Amygdala (tissue), 56 donors: Measurements from ENCODE around the gene UGDH.
"Not testable (repeated sequence)": the region's sequence is repeated elsewhere in the genome, so short reads cannot be mapped to it uniquely, and the experiment has no call there.

ENCODE experiments used
- DNase-seq, 56 donors: peaks; one replicate each; lab custom pipeline; 2025; lab: John Stamatoyannopoulos, UW

The UGDH gene

DNA sequence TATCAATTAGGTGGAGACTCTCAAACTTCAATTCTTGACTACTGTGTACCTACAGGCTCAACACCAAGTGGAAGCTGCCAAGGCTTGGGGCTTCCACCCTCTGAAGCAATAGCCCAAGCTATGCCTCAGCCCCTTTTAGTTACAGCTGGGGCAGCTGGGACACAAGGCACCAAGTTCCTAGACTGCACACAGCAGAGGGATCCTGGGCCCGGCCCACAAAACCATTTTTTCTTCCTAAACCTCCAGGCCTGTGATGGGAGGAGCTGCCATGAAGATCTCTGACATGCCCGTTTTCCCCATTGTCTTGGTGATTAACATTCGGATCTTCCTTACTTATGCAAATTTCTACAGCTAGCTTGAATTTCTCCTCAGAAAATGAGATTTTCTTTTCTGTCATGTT, 3.4 kb upstream of the UGDH start:
- DNase-seq, result no peak

DNA sequence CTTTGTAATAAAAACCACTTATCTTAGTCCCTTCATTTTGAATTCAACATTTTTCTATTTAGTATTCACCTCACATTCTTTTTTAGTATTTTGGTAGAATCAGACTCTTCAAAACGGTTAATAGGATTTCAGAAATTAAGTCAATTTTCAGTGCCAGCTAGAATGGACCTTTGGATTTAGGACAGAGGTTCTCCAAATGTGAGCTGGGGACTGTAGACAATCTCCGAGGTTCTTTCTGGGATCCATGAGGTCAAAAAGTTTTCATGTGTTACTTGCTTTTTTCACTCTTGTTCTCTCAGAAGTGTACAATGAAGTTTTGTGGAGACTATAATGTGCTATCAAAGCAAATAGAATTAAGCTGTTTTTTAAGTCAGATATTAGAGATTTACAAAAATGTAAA, 2.3 kb upstream of the UGDH start:
- DNase-seq, result no peak

DNA sequence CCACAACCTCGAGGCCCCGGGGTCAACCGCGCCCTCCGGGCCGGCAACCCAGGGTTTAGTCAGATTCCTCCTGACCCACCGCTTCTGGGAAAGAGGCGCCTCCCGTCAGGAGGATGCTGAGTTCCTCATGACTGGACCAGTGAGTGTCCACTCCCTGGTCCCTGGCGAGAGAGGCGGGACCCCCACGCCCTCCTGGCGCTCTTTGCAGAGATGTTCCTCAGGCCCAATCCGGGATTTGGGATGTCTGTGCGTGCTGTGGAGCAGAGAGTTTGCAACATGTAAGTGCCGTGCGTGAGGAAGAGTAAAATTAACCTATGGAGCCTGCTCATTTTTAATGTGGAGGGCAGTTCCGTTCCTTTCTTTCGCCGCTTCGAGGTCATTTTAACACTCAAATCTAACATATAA, 824 bp upstream of the UGDH start:
- peak in 2 of 56 donors; percentile 42 to 71 for DNase-seq

DNA sequence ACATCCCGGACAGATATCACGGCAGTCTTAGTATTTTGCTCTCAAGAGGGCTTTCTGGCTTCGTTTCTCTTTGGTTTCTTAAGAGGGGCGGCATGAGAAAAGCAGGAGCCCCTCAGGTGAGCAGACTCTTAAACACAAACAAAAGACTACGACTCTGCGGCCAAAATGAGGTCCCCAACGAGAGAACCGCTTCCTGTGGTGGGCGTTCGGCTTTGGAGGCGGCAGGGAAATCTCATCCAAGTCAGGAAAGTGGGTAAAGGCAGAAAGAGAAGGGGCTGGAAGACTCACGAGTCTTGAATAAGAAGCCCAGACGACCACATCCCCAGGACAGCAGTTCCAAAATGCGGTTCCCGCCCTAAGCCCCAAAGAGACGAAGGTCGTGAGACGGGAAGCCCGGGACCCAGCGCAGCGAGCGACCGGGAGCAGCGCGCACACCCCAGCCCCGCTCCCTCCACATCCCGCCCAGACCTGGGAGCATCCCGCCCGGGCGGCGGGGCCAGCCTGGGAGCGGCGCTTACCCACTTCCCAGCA, 409 bp downstream of the UGDH start:
- DNase-seq, result peak in 12 of 56 donors; percentile 26 to 60 (median 48)

GRCh38 chr4:39525822-39526690, 1.2 kb downstream of the UGDH start:
- no peak for DNase-seq

- DNase-seq, result no peak
Measured at GRCh38 chr4:39524161-39524957, 2.9 kb downstream of the UGDH start.

DNA sequence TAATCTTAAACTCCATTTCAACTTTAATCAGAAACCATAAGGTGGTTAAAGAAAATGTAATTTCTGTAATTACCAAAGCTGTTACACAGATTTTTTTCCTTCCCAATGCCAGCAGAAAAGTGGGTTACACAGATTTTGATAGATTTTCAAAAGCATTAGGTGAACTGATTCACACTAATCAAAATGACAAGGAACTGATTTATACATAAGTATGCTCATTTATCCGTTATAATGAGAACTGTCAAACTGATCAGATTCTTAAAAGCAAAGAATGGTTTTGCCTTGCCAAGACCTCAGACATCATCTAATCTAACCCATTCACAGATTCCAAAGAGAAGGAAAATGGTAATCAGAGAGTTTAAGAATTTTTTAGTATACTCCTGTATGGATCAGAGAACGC, 5.2 kb downstream of the UGDH start:
- DNase-seq, result no peak

DNA sequence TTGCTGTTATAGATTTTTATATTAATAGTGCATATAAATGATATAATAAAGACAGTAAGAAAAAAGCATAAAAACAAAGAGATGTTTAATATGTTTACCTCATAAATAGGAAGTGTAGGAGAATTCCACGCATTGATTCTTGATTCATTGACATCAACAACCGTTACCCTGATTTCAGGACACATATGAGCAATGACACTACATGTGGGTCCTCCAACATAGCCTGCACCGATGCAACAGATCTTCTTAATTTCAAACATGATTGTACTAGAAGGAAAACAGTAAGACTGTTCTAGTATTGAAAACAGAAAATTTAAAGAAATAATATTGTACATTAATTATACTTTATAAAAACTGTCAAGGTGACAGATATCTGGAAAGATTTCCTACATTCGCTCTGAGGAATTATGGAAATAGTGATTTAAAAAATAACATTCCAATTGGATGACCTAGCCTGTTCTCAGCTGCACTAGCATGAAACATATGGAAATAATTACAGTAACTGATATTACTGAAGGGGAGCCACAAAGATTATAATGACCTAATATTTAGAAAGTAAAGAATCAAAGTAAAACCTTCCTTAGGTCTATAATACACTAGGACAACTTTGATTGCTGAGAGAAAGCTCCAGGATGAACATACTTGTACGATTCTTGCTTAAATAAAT, 5.9 kb downstream of the UGDH start:
- no peak for DNase-seq

DNA sequence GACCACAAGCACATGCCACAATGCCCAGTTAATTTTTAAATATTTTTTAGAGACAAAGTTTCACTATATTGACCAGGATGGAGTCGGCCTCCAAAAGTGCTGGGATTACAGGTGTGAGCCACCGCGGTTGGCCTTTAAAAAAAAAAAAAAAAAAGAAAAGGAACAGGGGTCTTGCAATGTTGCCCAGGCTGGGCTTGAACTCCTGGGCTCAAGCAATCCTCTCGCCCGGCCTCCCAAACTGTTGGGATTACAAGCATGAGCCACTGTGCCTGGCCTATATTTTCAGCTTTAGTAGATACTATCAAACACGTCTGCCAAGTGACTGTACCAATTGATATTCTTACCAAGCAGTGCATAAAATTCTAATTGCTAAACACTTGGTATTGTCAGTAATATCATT, 8.8 kb downstream of the UGDH start:
- no peak for DNase-seq

DNA sequence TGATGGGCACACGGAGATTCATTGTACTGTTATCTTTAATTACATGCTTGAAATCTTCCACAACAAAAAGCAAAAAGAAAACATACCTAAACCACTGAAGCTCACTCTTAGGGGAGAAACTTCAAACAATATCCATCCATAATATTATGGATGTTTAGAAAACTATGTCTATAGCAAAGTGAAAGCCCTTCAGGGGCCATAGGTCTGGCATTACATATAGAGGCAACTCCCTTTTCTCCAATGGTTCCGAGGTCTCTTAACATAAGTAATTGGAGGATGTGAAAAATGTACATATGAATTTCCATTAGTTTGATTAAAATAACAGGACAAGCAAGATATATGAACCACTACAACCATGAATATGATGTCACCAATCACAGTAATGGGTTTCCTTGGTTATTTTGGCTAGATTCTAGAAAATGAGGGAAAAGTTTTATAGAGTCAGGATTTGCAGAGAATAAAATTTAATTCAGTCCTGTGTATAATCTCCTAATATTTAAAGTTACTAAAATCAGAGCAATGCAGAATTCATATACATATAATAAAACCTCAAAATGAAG, 10.8 kb downstream of the UGDH start:
- DNase-seq, result no peak

- DNase-seq, result not testable (repeated sequence)
Measured at GRCh38 chr4:39515669-39516401, 11.4 kb downstream of the UGDH start.

- no peak for DNase-seq
Measured at GRCh38 chr4:39514888-39515401, 12.3 kb downstream of the UGDH start.

- not testable (repeated sequence) for DNase-seq
Measured at GRCh38 chr4:39514266-39514665, 13.0 kb downstream of the UGDH start.

DNA sequence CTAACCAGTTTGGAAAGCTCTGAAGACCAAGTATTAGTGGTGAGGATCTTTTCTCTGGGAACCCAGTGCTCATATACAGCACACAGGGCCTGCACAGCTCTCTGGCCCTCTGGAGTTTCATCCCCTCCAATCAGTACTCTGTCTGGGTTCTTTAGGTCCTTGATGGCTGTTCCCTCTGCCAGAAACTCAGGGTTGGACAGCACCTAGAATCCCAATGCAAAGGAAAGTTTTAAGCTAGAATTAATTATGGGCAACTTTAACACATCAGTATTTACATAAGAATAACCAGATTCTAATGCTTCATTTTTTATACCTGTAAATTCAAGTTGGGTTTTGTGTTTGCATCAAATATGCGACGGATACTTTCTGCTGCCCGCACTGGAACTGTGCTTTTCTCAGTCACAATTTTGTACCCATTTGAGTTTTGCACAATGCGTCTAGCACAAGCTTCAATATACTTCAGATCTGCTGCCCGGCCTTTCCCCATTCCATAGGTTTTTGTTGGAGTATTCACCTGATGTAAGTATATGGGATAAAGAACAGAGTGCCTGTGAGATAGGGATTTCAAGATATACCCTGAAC, 16.8 kb downstream of the UGDH start:
- DNase-seq, result no peak

GRCh38 chr4:39505581-39505980, 21.7 kb downstream of the UGDH start:
- DNase-seq, result no peak

GRCh38 chr4:39504538-39504937, 22.7 kb downstream of the UGDH start:
- no peak for DNase-seq

GRCh38 chr4:39502664-39503035, 24.6 kb downstream of the UGDH start:
- not testable (repeated sequence) for DNase-seq

DNA sequence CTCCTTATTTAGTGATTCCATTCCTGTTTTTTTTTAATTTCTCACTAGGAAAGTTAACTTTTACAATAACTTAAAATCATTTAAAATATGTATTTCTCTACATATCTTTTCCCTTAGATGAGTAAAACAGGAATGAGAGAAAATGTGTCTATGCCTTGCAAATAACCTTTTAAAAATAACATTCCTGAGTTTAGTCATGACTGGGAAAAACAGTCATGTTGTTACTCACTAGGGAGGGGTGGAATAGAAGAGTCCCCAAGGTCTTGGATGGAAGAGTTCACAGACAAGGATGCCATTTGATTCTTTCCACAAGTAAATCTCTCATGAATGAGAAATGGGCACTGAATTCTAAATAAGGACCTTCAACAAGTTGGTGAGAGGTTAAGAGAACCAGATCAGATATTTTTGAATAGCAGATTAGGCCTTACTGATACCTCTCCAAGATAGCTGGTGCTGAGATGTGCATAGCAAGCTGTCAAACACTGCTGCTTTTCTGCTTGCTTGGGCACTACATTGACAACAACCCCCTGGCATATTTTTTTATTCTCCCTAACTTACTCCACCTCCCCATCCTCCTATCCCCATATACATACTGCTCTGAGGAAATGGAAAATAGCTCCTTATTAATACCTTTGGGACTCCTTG, 25.1 kb downstream of the UGDH start:
- DNase-seq, result no peak

- DNase-seq, result no peak
Measured at GRCh38 chr4:39498727-39499020, 28.6 kb downstream of the UGDH start.
